Renal cortex interstitium (tissue), 11 donors: ENCODE data around the gene TTC38. TPM values are rescaled to one million over a fixed set of nuclear protein-coding genes. Genes with fewer than 3 reads are reported as not detected.

ENCODE experiments used
- DNase-seq, 11 donors: peaks; one replicate each; pipeline ENCODE4 v3.0.0-alpha.2; 2013; ENCODE audit warnings: low read depth in 9 of 11, low spot score in 4 of 11; ENCODE audit errors: extremely low read depth in 1 of 11
- polyA plus RNA-seq, 3 donors: library from polyadenylated mRNA; unstranded; fragments of 120-200 nt; gene quantifications; one replicate each; pipeline ENCODE4 v1.2.1, GENCODE V29; 2013; ENCODE audit not compliant: insufficient read length in 3 of 3

Gene TTC38
- polyA plus RNA-seq, 3 donors = 51.1 to 65.2 (median 52.8) TPM

DNA sequence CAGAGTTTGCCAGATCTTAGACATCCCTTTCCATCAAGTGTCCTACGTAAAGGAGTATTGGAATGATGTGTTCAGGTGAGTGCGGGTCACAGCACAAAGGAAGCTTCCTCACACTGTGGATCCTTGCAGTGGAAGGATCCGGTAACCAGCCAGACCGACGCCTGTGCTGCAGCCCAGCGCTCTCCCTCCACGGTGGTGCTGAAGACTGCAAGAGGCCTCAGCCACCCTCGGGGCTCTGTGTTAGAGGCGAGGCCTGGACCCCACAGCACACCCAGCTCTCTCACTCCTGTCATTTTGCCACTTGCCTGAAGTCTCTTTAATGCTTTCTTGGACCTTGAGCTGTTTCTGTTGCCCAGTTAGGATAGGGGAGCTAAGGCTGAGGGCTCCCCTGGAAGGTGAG lies 70.1 kb downstream of the TTC38 start:
- DNase-seq = no peak

DNA sequence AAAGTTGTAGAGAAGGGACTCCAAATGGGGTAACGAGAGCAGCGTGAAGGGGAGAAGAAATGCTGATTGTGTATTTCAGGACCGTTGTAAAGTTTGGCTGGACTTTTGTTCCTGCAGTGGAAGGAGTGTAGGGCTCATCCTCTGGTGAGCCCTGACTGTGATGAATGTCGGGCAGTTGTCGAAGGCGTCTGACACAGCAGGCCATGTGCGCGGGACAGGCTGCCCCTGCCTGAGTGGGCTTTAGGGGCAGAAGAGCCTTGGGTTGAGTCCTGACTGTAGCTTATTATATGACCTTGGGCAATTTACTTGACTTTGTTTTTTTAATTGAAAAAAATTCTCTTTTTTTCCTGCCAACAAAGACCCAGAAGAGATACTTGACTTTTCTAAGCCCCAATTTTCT lies 70.8 kb downstream of the TTC38 start:
- DNase-seq = no peak

- DNase-seq = no peak
Measured at GRCh38 chr22:46339956-46340355, 72.1 kb downstream of the TTC38 start.

- no peak for DNase-seq
Measured at GRCh38 chr22:46340676-46341075, 72.9 kb downstream of the TTC38 start.

Other genes starting within 250 kb of the TTC38 start
- gene PPARA, start 117.5 kb upstream of the TTC38 start, polyA plus RNA-seq = 10 to 100 TPM; 25.1 to 34.1 (median 26.3) TPM
- gene CDPF1, start 17.7 kb upstream of the TTC38 start, polyA plus RNA-seq = 10 to 100 TPM; 12.6 to 14.2 (median 13.1) TPM
- gene PKDREJ, start 4.7 kb upstream of the TTC38 start, polyA plus RNA-seq = under 1 TPM; 0.36 to 0.53 (median 0.45) TPM
- gene GTSE1, start 28.9 kb downstream of the TTC38 start, polyA plus RNA-seq = 10 to 100 TPM; 17.2 to 19.3 (median 17.9) TPM
- gene TRMU, start 67.7 kb downstream of the TTC38 start, polyA plus RNA-seq = 10 to 100 TPM; 49.7 to 61.8 (median 59.2) TPM